Measurements from ENCODE around the gene MCF2. TPM values are rescaled to one million over a fixed set of nuclear protein-coding genes. Genes with fewer than 3 reads are reported as not detected.

MCF2 gene, protein sequence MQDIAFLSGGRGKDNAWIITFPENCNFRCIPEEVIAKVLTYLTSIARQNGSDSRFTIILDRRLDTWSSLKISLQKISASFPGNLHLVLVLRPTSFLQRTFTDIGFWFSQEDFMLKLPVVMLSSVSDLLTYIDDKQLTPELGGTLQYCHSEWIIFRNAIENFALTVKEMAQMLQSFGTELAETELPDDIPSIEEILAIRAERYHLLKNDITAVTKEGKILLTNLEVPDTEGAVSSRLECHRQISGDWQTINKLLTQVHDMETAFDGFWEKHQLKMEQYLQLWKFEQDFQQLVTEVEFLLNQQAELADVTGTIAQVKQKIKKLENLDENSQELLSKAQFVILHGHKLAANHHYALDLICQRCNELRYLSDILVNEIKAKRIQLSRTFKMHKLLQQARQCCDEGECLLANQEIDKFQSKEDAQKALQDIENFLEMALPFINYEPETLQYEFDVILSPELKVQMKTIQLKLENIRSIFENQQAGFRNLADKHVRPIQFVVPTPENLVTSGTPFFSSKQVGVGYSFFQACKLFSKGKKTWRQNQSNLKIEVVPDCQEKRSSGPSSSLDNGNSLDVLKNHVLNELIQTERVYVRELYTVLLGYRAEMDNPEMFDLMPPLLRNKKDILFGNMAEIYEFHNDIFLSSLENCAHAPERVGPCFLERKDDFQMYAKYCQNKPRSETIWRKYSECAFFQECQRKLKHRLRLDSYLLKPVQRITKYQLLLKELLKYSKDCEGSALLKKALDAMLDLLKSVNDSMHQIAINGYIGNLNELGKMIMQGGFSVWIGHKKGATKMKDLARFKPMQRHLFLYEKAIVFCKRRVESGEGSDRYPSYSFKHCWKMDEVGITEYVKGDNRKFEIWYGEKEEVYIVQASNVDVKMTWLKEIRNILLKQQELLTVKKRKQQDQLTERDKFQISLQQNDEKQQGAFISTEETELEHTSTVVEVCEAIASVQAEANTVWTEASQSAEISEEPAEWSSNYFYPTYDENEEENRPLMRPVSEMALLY
- polyA plus RNA-seq, result under 1 TPM; 0.06 to 0.10 TPM

GRCh38 chrX:139708067-139708466 lies at the start of gene MCF2:
Gene MCF2, minus strand, starts transcription at chrX:139708167. Its CDS starts 56,423 bp downstream, at chrX:139651744.
- WGBS, 2 donors, result 67 to 72% methylated on average over 4 of the region's 4 CpGs
- H3K9me3 ChIP-seq (ENCODE audit: control insufficient read depth in 2 of 2, insufficient read depth in 1 of 2, low read depth in 1 of 2, low read length in 1 of 2), result no peaks in the 10 kb centered on the region
- no peak within 1 kb of the TSS for H3K4me3 ChIP-seq (ENCODE audit: low read depth in 1 of 2, low read length in 2 of 2)
- no peak within 1 kb of the TSS for H3K27ac ChIP-seq (ENCODE audit: low read depth in 2 of 2, low read length in 1 of 2)
- H3K27me3 ChIP-seq (ENCODE audit: control insufficient read depth in 1 of 2, insufficient read depth in 2 of 2, low read length in 2 of 2), result peaks cover 0 to 2% of the 10 kb centered on the region in 2 donors
- no peaks in the 10 kb centered on the region for H3K4me1 ChIP-seq (ENCODE audit: control insufficient read depth in 2 of 2, insufficient read depth in 2 of 2, low read length in 1 of 2)
- H3K36me3 ChIP-seq (ENCODE audit: control insufficient read depth in 2 of 2, insufficient read depth in 2 of 2, low read length in 1 of 2), result no peaks in the 10 kb centered on the region

GRCh38 chrX:139751053-139751452 lies 43.1 kb upstream of the MCF2 start:
- H3K9me3 ChIP-seq (ENCODE audit: control insufficient read depth in 2 of 2, insufficient read depth in 1 of 2, low read depth in 1 of 2, low read length in 1 of 2), result no peaks in the 10 kb centered on the region
- H3K4me3 ChIP-seq (ENCODE audit: low read depth in 1 of 2, low read length in 2 of 2), result no peak overlapping the region
- H3K27me3 ChIP-seq (ENCODE audit: control insufficient read depth in 1 of 2, insufficient read depth in 2 of 2, low read length in 2 of 2), result no peaks in the 10 kb centered on the region
- no peaks in the 10 kb centered on the region for H3K4me1 ChIP-seq (ENCODE audit: control insufficient read depth in 2 of 2, insufficient read depth in 2 of 2, low read length in 1 of 2)
- peaks cover 0 to 3% of the 10 kb centered on the region in 2 donors for H3K36me3 ChIP-seq (ENCODE audit: control insufficient read depth in 2 of 2, insufficient read depth in 2 of 2, low read length in 1 of 2)
- H3K27ac ChIP-seq (ENCODE audit: low read depth in 2 of 2, low read length in 1 of 2), result no peak overlapping the region
- WGBS, 2 donors, result 67 to 83% methylated on average over 3 of the region's 3 CpGs

DNA sequence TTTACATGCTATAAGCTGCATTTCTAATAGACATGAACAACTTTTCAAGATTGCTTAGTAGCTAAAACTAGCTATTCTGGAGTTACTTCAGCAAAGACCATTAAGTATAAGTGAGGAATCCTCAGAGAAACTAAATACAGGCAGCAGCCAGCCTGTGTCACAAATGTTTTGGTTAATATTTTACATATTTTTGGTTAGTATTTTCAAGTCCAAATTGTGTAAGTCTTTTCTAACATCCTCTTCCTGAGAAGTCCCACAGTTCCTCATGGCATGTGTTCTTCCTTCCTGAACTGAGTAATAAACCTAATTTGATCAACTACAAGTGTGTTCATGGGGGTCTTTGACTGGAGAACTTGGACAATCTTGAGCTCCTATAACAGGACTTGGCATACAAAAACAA lies 42.4 kb upstream of the MCF2 start:
- Histone ChIP-seq H3K27ac (ENCODE audit: low read depth in 2 of 2, low read length in 1 of 2) (no peak overlapping the region), H3K4me3 (ENCODE audit: low read depth in 1 of 2, low read length in 2 of 2) (no peak overlapping the region), H3K27me3 (ENCODE audit: control insufficient read depth in 1 of 2, insufficient read depth in 2 of 2, low read length in 2 of 2) (no peaks in the 10 kb centered on the region), H3K9me3 (ENCODE audit: control insufficient read depth in 2 of 2, insufficient read depth in 1 of 2, low read depth in 1 of 2, low read length in 1 of 2) (no peaks in the 10 kb centered on the region), H3K4me1 (ENCODE audit: control insufficient read depth in 2 of 2, insufficient read depth in 2 of 2, low read length in 1 of 2) (no peaks in the 10 kb centered on the region), H3K36me3 (ENCODE audit: control insufficient read depth in 2 of 2, insufficient read depth in 2 of 2, low read length in 1 of 2) (no peaks in the 10 kb centered on the region)

- no peaks in the 10 kb centered on the region for H3K36me3 ChIP-seq (ENCODE audit: control insufficient read depth in 2 of 2, insufficient read depth in 2 of 2, low read length in 1 of 2)
- WGBS, 2 donors, result 63 to 70% methylated on average over 2 of the region's 2 CpGs
- no peak overlapping the region for H3K27ac ChIP-seq (ENCODE audit: low read depth in 2 of 2, low read length in 1 of 2)
- no peaks in the 10 kb centered on the region for H3K4me1 ChIP-seq (ENCODE audit: control insufficient read depth in 2 of 2, insufficient read depth in 2 of 2, low read length in 1 of 2)
- no peak overlapping the region for H3K4me3 ChIP-seq (ENCODE audit: low read depth in 1 of 2, low read length in 2 of 2)
- H3K9me3 ChIP-seq (ENCODE audit: control insufficient read depth in 2 of 2, insufficient read depth in 1 of 2, low read depth in 1 of 2, low read length in 1 of 2), result no peaks in the 10 kb centered on the region
- H3K27me3 ChIP-seq (ENCODE audit: control insufficient read depth in 1 of 2, insufficient read depth in 2 of 2, low read length in 2 of 2), result peaks cover 0 to 2% of the 10 kb centered on the region in 2 donors
These were observed 31.2 kb upstream of the MCF2 start for GRCh38 chrX:139739138-139739537.

DNA sequence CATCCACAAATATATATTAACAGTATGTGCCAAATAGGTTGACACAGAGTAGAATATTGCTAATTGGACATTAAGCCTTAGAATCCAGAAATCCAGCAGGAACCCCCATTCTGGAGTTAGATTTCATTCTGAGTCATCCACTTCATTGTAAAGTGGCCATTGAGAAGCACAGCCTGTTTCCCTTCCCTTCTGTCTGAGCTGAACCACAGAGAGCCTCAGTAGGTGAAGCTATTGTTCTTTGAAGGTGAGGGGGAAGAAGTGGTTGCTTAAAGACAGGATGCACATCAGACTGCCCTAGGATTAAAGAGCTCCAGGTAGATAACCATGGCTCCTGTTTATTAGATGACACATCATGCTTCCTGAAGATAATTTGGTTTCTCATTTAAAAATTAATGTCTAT lies 30.6 kb upstream of the MCF2 start:
- H3K9me3 ChIP-seq (ENCODE audit: control insufficient read depth in 2 of 2, insufficient read depth in 1 of 2, low read depth in 1 of 2, low read length in 1 of 2), result no peaks in the 10 kb centered on the region
- no peak overlapping the region for H3K27ac ChIP-seq (ENCODE audit: low read depth in 2 of 2, low read length in 1 of 2)
- no peaks in the 10 kb centered on the region for H3K36me3 ChIP-seq (ENCODE audit: control insufficient read depth in 2 of 2, insufficient read depth in 2 of 2, low read length in 1 of 2)
- H3K4me1 ChIP-seq (ENCODE audit: control insufficient read depth in 2 of 2, insufficient read depth in 2 of 2, low read length in 1 of 2), result no peaks in the 10 kb centered on the region
- no peak overlapping the region for H3K4me3 ChIP-seq (ENCODE audit: low read depth in 1 of 2, low read length in 2 of 2)
- peaks cover 0 to 2% of the 10 kb centered on the region in 2 donors for H3K27me3 ChIP-seq (ENCODE audit: control insufficient read depth in 1 of 2, insufficient read depth in 2 of 2, low read length in 2 of 2)

GRCh38 chrX:139736151-139736550 lies 28.2 kb upstream of the MCF2 start:
- H3K9me3 ChIP-seq (ENCODE audit: control insufficient read depth in 2 of 2, insufficient read depth in 1 of 2, low read depth in 1 of 2, low read length in 1 of 2), result no peaks in the 10 kb centered on the region
- peaks cover 0 to 2% of the 10 kb centered on the region in 2 donors for H3K27me3 ChIP-seq (ENCODE audit: control insufficient read depth in 1 of 2, insufficient read depth in 2 of 2, low read length in 2 of 2)
- no peak overlapping the region for H3K4me3 ChIP-seq (ENCODE audit: low read depth in 1 of 2, low read length in 2 of 2)
- H3K4me1 ChIP-seq (ENCODE audit: control insufficient read depth in 2 of 2, insufficient read depth in 2 of 2, low read length in 1 of 2), result no peaks in the 10 kb centered on the region
- no peak overlapping the region for H3K27ac ChIP-seq (ENCODE audit: low read depth in 2 of 2, low read length in 1 of 2)
- no peaks in the 10 kb centered on the region for H3K36me3 ChIP-seq (ENCODE audit: control insufficient read depth in 2 of 2, insufficient read depth in 2 of 2, low read length in 1 of 2)
- 79 to 93% methylated on average over 1 of the region's 1 CpG for WGBS, 2 donors

GRCh38 chrX:139734996-139735395 lies 27.0 kb upstream of the MCF2 start:
- H3K9me3 ChIP-seq (ENCODE audit: control insufficient read depth in 2 of 2, insufficient read depth in 1 of 2, low read depth in 1 of 2, low read length in 1 of 2), result no peaks in the 10 kb centered on the region
- 97 to 100% methylated on average over 1 of the region's 1 CpG for WGBS, 2 donors

DNA sequence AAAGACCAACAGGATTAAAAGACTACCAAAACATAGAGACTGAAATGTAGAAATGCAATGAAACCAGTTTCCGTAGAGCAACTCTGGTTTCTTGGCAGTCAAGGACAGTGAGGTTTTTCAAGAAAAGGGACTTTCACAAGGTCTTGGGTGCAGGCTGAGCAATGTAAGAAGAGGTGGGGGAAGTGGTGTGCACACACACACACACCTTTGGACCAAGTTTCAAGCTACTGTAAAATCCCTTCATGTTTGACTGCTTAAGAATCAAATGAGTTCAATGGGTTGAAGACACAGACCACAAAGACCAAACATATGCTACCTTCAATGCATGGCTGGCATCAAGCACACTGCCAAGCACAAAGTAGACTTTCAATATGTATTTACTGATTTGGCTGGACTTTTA lies 17.8 kb upstream of the MCF2 start:
- Histone ChIP-seq H3K4me3 (ENCODE audit: low read depth in 1 of 2, low read length in 2 of 2) (no peak overlapping the region), H3K27me3 (ENCODE audit: control insufficient read depth in 1 of 2, insufficient read depth in 2 of 2, low read length in 2 of 2) (no peaks in the 10 kb centered on the region), H3K27ac (ENCODE audit: low read depth in 2 of 2, low read length in 1 of 2) (no peak overlapping the region), H3K4me1 (ENCODE audit: control insufficient read depth in 2 of 2, insufficient read depth in 2 of 2, low read length in 1 of 2) (no peaks in the 10 kb centered on the region), H3K36me3 (ENCODE audit: control insufficient read depth in 2 of 2, insufficient read depth in 2 of 2, low read length in 1 of 2) (no peaks in the 10 kb centered on the region), H3K9me3 (ENCODE audit: control insufficient read depth in 2 of 2, insufficient read depth in 1 of 2, low read depth in 1 of 2, low read length in 1 of 2) (no peaks in the 10 kb centered on the region)
- WGBS, 2 donors, result 88 to 100% methylated on average over 1 of the region's 1 CpG

More at GRCh38 chrX:139734996-139735395, 27.0 kb upstream of the MCF2 start:
- Histone ChIP-seq H3K4me3 (ENCODE audit: low read depth in 1 of 2, low read length in 2 of 2) (no peak overlapping the region), H3K27me3 (ENCODE audit: control insufficient read depth in 1 of 2, insufficient read depth in 2 of 2, low read length in 2 of 2) (no peaks in the 10 kb centered on the region), H3K36me3 (ENCODE audit: control insufficient read depth in 2 of 2, insufficient read depth in 2 of 2, low read length in 1 of 2) (no peaks in the 10 kb centered on the region), H3K4me1 (ENCODE audit: control insufficient read depth in 2 of 2, insufficient read depth in 2 of 2, low read length in 1 of 2) (no peaks in the 10 kb centered on the region), H3K27ac (ENCODE audit: low read depth in 2 of 2, low read length in 1 of 2) (no peak overlapping the region)

DNA sequence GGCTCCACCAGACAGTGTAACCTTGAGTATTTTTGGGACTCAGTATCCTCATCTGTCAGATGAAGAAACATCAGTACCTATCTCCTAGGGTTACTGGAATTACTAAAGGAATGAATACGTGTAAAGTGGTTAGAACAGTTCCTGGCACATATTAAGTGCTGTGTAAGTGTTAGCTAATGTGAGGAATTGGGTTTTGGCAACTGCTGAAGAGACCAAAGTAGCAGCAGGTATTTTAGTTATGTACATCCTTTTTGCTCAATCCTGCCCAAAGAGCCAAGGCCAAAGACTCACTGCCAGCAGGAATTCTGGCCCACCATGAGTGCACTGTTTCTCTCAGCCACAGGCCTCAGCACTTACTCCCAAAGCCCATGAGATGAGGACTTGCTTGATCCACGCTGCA lies 16.7 kb upstream of the MCF2 start:
- Histone ChIP-seq H3K4me1 (ENCODE audit: control insufficient read depth in 2 of 2, insufficient read depth in 2 of 2, low read length in 1 of 2) (peaks cover 0 to 3% of the 10 kb centered on the region in 2 donors), H3K27ac (ENCODE audit: low read depth in 2 of 2, low read length in 1 of 2) (no peak overlapping the region), H3K4me3 (ENCODE audit: low read depth in 1 of 2, low read length in 2 of 2) (no peak overlapping the region), H3K27me3 (ENCODE audit: control insufficient read depth in 1 of 2, insufficient read depth in 2 of 2, low read length in 2 of 2) (no peaks in the 10 kb centered on the region), H3K36me3 (ENCODE audit: control insufficient read depth in 2 of 2, insufficient read depth in 2 of 2, low read length in 1 of 2) (no peaks in the 10 kb centered on the region), H3K9me3 (ENCODE audit: control insufficient read depth in 2 of 2, insufficient read depth in 1 of 2, low read depth in 1 of 2, low read length in 1 of 2) (no peaks in the 10 kb centered on the region)
- 72 to 87% methylated on average over 2 of the region's 2 CpGs for WGBS, 2 donors

Measured in esophagus (tissue), 2 donors.